Breast epithelium (tissue), 3 donors: ENCODE data around the gene DHRS12.

Source experiments
- CTCF ChIP-seq, 3 donors: fragments of 450-650 bp; IDR thresholded peaks; one replicate each; pipeline ENCODE4 v1.5.1; 2016 to 2017; ENCODE audit warnings: antibody characterized with exemption in 3 of 3, mild to moderate bottlenecking in 3 of 3, moderate library complexity in 3 of 3
- POLR2A ChIP-seq: fragments of 450-650 bp; IDR thresholded peaks from one replicate; pipeline ENCODE4 v1.6.1; 2016; ENCODE audit warnings: antibody characterized with exemption, mild to moderate bottlenecking, moderate library complexity

- no peak for TF ChIP-seq CTCF (IDR thresholded peaks at IDR 0.05)
- no peak for TF ChIP-seq POLR2A
Measured at GRCh38 chr13:51742611-51743010, 61.4 kb downstream of the DHRS12 start.
